Fibroblast of lung (primary cell): Measurements from ENCODE around the gene FNBP1L. TPM values are rescaled to one million over a fixed set of nuclear protein-coding genes. Genes with fewer than 3 reads are reported as not detected.
A peak's percentile ranks its signal among the peaks of the same experiment; 100 is the strongest.

Experiments used
- DNase-seq, 2 donors: peaks; one replicate each; pipeline versions ENCODE4 v3.0.0 to v3.0.0-alpha.2; 2010; ENCODE audit warnings: low read depth in 2 of 2
- H2AFZ ChIP-seq: 2 replicates; pipeline ENCODE4 v1.5.1; 2012; ENCODE audit warnings: low read length, control low read depth, inconsistent platforms
- H3K27ac ChIP-seq: 2 replicates; pipeline ENCODE4 v1.5.1; 2011; ENCODE audit warnings: low read length, control low read depth; ENCODE audit not compliant: insufficient read depth
- H3K27me3 ChIP-seq: 2 replicates; pipeline ENCODE4 v1.5.1; 2011; ENCODE audit warnings: mild to moderate bottlenecking, low read length; ENCODE audit not compliant: control insufficient read depth, insufficient read depth
- H3K36me3 ChIP-seq: 2 replicates; pipeline ENCODE4 v1.5.1; 2011; ENCODE audit warnings: low read length; ENCODE audit not compliant: control insufficient read depth, insufficient read depth
- H3K4me1 ChIP-seq: 2 replicates; pipeline ENCODE4 v1.5.1; 2011; ENCODE audit warnings: low read length; ENCODE audit not compliant: control insufficient read depth, insufficient read depth; ENCODE audit errors: extremely low read depth
- H3K4me2 ChIP-seq: 2 replicates; pipeline ENCODE4 v1.5.1; 2011; ENCODE audit warnings: low read length, control low read depth; ENCODE audit not compliant: insufficient read depth; ENCODE audit errors: extremely low read depth
- H3K4me3 ChIP-seq, 4 experiments: fragments of 200-600 bp in 1 of 4; sonication (generic) in 1 of 4; replicated peaks in 1 of 4; 2 replicates each; pipeline ENCODE4 v1.5.1; 2011 to 2016; ENCODE audit warnings: low read length in 4 of 4, low read depth in 3 of 4, mild to moderate bottlenecking in 3 of 4, control low read depth in 2 of 4, inconsistent platforms in 1 of 4, mixed read lengths in 1 of 4; ENCODE audit not compliant: insufficient read depth in 1 of 4; ENCODE audit errors: control extremely low read depth in 1 of 4
- H3K79me2 ChIP-seq: 2 replicates; pipeline ENCODE4 v1.5.1; 2012; ENCODE audit warnings: mild to moderate bottlenecking, low read length, inconsistent platforms; ENCODE audit not compliant: control insufficient read depth, insufficient read depth
- H3K9ac ChIP-seq: 2 replicates; pipeline ENCODE4 v1.5.1; 2011; ENCODE audit warnings: mild to moderate bottlenecking, low read length, control low read depth; ENCODE audit not compliant: insufficient read depth
- H3K9me3 ChIP-seq: 2 replicates; pipeline ENCODE4 v1.5.1; 2012; ENCODE audit warnings: low read depth, low read length; ENCODE audit not compliant: control insufficient read depth, insufficient read depth
- H4K20me1 ChIP-seq: 2 replicates; pipeline ENCODE4 v1.5.1; 2011; ENCODE audit warnings: low read length; ENCODE audit not compliant: control insufficient read depth, insufficient read depth; ENCODE audit errors: extremely low read depth
- EZH2 ChIP-seq: IDR thresholded peaks from 2 replicates; pipeline ENCODE4 v1.5.1; 2012; ENCODE audit warnings: low read length, control low read depth, mild to moderate bottlenecking; ENCODE audit errors: missing control alignments
- polyA plus RNA-seq, 2 donors: library from polyadenylated mRNA; depleted of rRNA in 1 of 2; stranded (reverse) in 1 of 2; unstranded in 1 of 2; fragments of >200 nt; gene quantifications; 2 replicates each; pipeline ENCODE4 v1.2.1, GENCODE V29; 2011 to 2012; ENCODE audit warnings: missing spikeins in 1 of 2
- total RNA-seq: library from RNA; depleted of rRNA; stranded (reverse); fragments of >200 nt; gene quantifications from 2 replicates; pipeline ENCODE4 v1.2.1, GENCODE V29; 2014
- TF ChIP-seq, protein P1 (sequence below), 2 donors: IDR thresholded peaks in 1 of 2; conservative IDR thresholded peaks in 1 of 2; 1 replicate in 1 of 2; 2 replicates in 1 of 2; pipeline ENCODE4 v1.5.1; 2011 to 2012; ENCODE audit warnings: low read length in 2 of 2, control low read depth in 1 of 2, inconsistent platforms in 1 of 2, low read depth in 1 of 2, mild to moderate bottlenecking in 1 of 2

The FNBP1L gene
- total and polyA plus RNA-seq, 2 donors (not counting 1 experiment from before 2014, with no cell fraction given), result 3.0 to 4.1 TPM

GRCh38 chr1:93533677-93534076, 85.8 kb downstream of the FNBP1L start:
- Histone ChIP-seq H3K9ac (no peak overlapping the region), H3K79me2 (no peaks in the 10 kb centered on the region), H3K9me3 (no peaks in the 10 kb centered on the region), H2AFZ (no peak overlapping the region), H3K4me1 (no peaks in the 10 kb centered on the region), H3K4me2 (no peak overlapping the region), H3K27me3 (no peaks in the 10 kb centered on the region), H4K20me1 (no peaks in the 10 kb centered on the region), H3K4me3 (no peak overlapping the region), H3K27ac (no peak overlapping the region), H3K36me3 (no peaks in the 10 kb centered on the region)
- DNase-seq, result no peak
- no peak for TF ChIP-seq EZH2
- TF ChIP-seq, protein P1, sequence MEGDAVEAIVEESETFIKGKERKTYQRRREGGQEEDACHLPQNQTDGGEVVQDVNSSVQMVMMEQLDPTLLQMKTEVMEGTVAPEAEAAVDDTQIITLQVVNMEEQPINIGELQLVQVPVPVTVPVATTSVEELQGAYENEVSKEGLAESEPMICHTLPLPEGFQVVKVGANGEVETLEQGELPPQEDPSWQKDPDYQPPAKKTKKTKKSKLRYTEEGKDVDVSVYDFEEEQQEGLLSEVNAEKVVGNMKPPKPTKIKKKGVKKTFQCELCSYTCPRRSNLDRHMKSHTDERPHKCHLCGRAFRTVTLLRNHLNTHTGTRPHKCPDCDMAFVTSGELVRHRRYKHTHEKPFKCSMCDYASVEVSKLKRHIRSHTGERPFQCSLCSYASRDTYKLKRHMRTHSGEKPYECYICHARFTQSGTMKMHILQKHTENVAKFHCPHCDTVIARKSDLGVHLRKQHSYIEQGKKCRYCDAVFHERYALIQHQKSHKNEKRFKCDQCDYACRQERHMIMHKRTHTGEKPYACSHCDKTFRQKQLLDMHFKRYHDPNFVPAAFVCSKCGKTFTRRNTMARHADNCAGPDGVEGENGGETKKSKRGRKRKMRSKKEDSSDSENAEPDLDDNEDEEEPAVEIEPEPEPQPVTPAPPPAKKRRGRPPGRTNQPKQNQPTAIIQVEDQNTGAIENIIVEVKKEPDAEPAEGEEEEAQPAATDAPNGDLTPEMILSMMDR (conservative IDR thresholded peaks at IDR 0.05 in 1 of 2, IDR thresholded peaks at IDR 0.05 in 1 of 2; ENCODE audit: low read depth in 1 of 2, low read length in 2 of 2), result no peak

GRCh38 chr1:93537396-93537795, 89.5 kb downstream of the FNBP1L start:
- Histone ChIP-seq H4K20me1 (no peaks in the 10 kb centered on the region), H3K4me1 (no peaks in the 10 kb centered on the region), H3K4me2 (no peak overlapping the region), H3K79me2 (no peaks in the 10 kb centered on the region), H3K9ac (no peak overlapping the region), H3K4me3 (no peak overlapping the region), H3K36me3 (no peaks in the 10 kb centered on the region), H3K27ac (no peak overlapping the region), H3K27me3 (no peaks in the 10 kb centered on the region), H2AFZ (no peak overlapping the region), H3K9me3 (no peaks in the 10 kb centered on the region)
- TF ChIP-seq EZH2, result no peak
- TF ChIP-seq, protein P1 (conservative IDR thresholded peaks at IDR 0.05 in 1 of 2, IDR thresholded peaks at IDR 0.05 in 1 of 2; ENCODE audit: low read depth in 1 of 2, low read length in 2 of 2), result no peak
- no peak for DNase-seq

- no peaks in the 10 kb centered on the region for H3K27me3 ChIP-seq
- no peaks in the 10 kb centered on the region for H3K36me3 ChIP-seq
- DNase-seq, result peak in 1 of 2 donors; percentile 36
- H3K4me1 ChIP-seq, result no peaks in the 10 kb centered on the region
- H3K27ac ChIP-seq, result no peak overlapping the region
- H3K79me2 ChIP-seq, result no peaks in the 10 kb centered on the region
- no peak overlapping the region for H3K9ac ChIP-seq
- TF ChIP-seq, protein P1 (conservative IDR thresholded peaks at IDR 0.05 in 1 of 2, IDR thresholded peaks at IDR 0.05 in 1 of 2; ENCODE audit: low read depth in 1 of 2, low read length in 2 of 2), result no peak
- no peak for TF ChIP-seq EZH2
- H4K20me1 ChIP-seq, result no peaks in the 10 kb centered on the region
- H3K4me3 ChIP-seq, result no peak overlapping the region
- no peak overlapping the region for H3K4me2 ChIP-seq
- no peak overlapping the region for H2AFZ ChIP-seq
- no peaks in the 10 kb centered on the region for H3K9me3 ChIP-seq
Measured at GRCh38 chr1:93537924-93538323, 90.0 kb downstream of the FNBP1L start.
